ENCODE measurements around the gene PAQR9.

Gene PAQR9

GRCh38 chr3:142982038-142982773 lies 18.7 kb upstream of the PAQR9 start:
- no peak for DNase-seq (ENCODE audit: low spot score)

DNA sequence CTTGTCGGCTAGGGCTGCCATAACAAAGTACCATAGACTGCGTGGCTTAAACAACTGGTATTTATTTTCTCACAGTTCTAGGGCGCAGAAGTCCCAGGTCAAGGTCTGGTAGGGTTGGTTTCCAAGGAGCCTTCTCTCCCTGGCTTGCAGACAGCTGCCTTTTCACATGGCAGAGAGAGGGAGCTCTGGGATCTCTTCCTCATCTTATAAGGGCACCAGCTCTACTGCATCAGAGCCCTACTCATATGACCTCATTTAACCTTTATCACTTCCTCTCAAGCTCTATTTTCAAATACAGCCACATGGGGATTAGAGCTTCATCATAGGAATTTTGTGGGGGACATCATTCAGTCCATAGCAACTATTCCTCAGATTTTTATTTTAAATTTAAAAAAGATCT lies 17.6 kb upstream of the PAQR9 start:
- no peak for DNase-seq (ENCODE audit: low spot score)

GRCh38 chr3:142977399-142977728 lies 13.9 kb upstream of the PAQR9 start:
- no peak for DNase-seq (ENCODE audit: low spot score)

DNA sequence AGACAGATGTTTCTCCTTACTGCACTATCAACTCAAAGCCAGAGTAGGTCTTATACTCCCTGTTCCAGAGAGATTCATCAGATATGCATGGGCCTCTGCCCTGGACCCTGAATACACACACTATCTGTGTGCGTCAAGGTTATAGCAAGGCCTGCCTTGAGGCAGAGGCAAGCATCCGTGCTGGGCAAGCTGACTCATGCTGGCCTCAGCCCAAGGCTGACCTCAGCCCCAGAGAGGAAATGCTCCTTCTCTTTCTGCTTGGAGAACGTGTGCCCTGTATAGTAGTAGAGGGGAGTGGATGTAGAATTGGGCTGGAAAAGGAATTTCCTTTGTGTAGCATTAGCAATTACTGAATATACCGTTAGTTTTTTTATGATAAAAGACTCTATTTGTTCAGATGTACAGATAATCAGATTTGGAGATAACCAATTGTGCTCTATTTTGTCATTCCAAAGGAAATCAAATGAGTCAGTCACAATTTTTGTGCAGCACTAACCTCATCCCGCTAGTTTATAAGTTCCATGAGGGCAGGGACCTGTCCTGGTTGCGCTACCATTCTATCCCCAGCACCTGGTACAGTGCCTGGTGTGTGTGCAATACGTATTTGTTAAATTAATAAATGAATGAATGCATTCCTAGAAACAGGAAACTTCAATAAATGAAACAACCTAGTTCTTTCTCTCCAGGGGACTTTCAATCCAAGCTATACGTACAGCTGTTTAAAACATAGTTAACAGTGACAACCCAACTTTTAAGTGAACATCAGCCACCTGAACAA lies 13.3 kb upstream of the PAQR9 start:
- no peak for DNase-seq (ENCODE audit: low spot score)

DNA sequence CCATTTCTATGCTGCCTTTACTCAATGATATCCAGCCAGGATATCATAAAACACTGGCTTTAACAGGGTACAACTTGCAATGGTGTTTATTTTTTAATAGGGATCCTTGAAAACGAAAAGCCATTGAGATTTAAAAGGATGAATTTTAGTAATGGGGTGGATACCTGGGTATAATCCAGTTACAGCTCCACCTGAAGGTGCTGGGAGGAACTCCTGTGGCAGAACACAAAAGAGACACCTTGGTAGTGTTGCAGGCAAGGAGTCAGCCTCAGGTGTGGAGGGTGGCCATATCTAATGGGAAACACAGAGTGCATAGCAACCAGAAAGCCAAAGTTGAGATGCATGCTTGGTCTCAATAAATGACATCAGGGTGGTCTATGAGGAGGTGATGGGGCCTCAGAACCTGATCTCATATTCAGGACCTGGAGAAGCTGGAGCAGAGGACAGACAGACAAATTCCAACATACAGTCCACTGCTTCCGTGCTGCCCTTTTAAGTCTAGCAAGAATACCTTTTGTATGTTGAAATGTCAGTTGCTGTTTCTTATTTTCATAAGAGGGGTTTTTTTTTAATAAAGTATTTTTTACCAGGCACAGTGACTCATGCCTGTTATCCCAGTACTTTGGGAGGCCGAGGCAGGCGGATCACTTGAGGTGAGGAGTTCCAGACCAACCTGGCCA lies 12.0 kb upstream of the PAQR9 start:
- no peak for DNase-seq (ENCODE audit: low spot score)

- DNase-seq (ENCODE audit: low spot score), result no peak
Measured at GRCh38 chr3:142973217-142974009, 9.9 kb upstream of the PAQR9 start.

GRCh38 chr3:142972092-142972753 lies 8.7 kb upstream of the PAQR9 start:
- DNase-seq (ENCODE audit: low spot score), result no peak

DNA sequence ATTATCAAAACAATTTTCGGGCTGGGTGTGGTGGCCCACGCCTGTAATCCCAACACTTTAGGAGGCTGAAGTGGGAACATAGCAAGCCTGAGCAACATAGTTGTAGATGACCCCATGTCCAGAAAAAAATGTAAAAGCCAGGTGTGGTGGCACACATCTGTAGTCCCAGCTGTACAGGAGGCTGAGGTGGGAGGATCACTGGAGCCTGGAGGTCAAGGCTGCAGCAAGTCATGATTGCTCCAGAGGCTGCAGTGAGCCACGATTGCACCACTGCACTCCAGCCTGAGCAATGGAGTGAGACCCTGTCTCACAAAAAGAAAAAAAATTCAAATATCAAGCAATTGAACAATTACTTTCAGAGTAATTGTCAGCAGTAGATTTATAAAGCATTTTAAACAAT lies 8.0 kb upstream of the PAQR9 start:
- DNase-seq (ENCODE audit: low spot score), result no peak

GRCh38 chr3:142968319-142969025 lies 5.0 kb upstream of the PAQR9 start:
- no peak for DNase-seq (ENCODE audit: low spot score)

- no peak for DNase-seq (ENCODE audit: low spot score)
Measured at GRCh38 chr3:142966808-142967207, 3.3 kb upstream of the PAQR9 start.

DNA sequence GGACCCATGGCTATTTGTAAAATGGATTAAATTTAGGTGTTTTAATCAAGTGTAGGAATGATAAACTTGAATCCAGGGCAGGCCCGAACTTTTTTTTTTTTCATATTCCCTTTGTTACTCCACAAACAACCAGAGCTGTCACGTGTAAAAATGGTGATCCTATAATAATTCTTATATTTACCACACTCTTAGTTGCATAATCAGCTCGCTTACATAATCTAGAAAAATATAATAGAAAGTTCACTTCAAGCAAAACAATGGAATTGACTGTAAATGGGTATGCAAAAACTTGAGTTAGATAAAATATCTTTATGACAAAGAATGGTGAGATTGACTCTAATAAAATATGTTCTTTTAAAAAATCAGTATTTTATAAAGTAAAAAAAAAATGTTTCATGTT lies 2.1 kb upstream of the PAQR9 start:
- no peak for DNase-seq (ENCODE audit: low spot score)

GRCh38 chr3:142963234-142963515 lies 299 bp downstream of the PAQR9 start:
- DNase-seq (ENCODE audit: low spot score), result no peak

DNA sequence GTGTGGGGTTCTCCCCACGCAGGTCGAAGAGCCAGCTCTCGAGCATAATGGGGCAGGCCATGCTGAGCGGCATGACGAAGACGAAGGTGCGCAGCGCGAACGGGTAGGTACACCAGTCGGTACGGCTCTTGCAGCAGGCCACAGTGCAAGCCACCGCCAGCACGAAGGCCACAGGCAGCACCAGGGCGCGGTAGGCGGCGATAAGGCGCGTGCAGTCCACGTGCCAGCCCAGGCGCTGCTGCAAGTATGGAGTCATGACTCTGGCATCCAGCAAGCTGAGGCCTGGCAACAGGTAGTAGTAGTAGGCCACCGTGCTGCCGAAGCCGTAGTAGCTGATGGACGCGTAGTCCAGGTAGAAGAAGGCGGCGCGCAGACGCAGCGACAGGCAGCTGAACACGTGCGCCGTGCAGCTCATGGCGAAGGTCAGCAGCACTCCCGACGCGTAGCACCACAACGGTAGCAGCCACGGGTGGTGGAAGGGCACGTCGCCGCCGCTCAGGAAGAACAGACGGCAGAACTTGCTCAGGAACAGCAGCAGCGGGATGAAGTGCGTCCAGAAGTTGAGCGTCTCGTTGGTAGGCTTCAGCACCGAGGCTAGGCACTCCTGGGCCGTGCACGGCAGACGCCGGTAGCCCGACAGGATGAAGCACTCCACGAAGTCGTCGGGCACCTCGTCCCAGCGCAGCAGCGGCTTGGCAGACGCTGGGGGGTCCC lies 797 bp downstream of the PAQR9 start:
- no peak for DNase-seq (ENCODE audit: low spot score)

GRCh38 chr3:142962175-142962519 lies 1.3 kb downstream of the PAQR9 start:
- no peak for DNase-seq (ENCODE audit: low spot score)

DNA sequence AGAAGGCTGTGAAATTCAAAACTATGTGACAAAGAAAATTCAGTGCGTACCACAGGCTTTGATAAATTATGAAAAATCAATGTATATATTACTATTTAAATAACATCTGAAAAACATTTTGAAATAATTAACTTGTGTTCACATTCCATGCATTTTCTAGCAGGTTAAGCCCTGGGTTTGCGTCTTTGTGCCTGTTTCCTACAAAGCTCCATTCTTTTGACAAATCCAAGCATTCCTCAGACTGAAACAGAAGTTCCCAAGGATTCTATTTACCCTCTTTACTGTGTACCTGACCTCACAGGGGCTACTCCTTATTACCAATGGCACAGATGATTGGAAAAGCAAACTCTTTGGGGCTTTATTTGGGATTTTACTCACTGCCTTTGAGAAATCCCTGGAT lies 1.9 kb downstream of the PAQR9 start:
- no peak for DNase-seq (ENCODE audit: low spot score)

GRCh38 chr3:142960322-142960850 lies 3.1 kb downstream of the PAQR9 start:
- no peak for DNase-seq (ENCODE audit: low spot score)

DNA sequence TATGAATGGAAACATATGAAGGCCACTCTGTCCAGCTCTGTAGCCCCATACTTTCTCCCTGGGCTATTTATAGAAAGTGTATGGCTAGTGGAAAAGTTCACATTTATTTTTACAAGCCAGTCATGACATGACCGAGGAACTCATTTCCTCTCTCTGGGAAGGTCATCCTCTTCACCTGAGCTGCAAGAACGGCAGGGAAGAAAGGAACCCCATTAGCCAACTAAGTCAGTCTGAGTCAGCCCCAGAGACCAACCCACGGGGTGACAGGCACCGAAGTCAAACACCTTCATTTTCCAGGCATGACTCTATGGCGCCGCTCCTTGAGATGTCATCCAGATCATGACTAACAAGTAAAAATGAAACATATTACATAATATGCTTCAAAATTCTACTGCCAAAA lies 4.8 kb downstream of the PAQR9 start:
- DNase-seq (ENCODE audit: low spot score), result no peak

- no peak for DNase-seq (ENCODE audit: low spot score)
Measured at GRCh38 chr3:142953443-142953842, 10.0 kb downstream of the PAQR9 start.

GRCh38 chr3:142952272-142953193 lies 10.9 kb downstream of the PAQR9 start:
- DNase-seq (ENCODE audit: low spot score), result no peak

DNA sequence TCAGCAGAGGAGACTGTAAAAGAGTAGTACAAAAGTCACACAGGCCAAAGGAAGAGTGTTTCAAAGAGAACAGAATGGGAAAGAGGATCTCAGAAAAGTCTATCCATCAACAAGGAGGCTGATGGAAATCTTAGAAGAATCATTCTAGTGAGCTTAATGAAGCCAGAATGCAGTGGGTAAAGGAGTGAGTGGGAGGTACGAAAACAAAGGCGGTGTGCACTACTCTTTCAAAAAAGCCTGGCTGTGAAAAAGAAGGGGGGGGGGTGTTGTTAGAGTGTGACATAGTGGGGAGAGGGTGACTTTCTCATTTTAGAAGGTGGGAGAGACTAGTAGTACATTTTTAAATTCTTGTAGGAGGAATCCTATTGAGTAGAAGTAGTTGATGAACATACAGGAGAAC lies 11.7 kb downstream of the PAQR9 start:
- no peak for DNase-seq (ENCODE audit: low spot score)
